ENCODE results near the gene TMEM140. TPM values are rescaled to one million over a fixed set of nuclear protein-coding genes. Genes with fewer than 3 reads are reported as not detected.
"Not testable (repeated sequence)": the region's sequence is repeated elsewhere in the genome, so short reads cannot be mapped to it uniquely, and the experiment has no call there.

The TMEM140 gene
- total RNA-seq, 2 donors from 2014 or later, result 11.7 to 16.6 TPM

- H3K9me3 Mint-ChIP-seq; H3K4me3 Mint-ChIP-seq; H3K27ac Mint-ChIP-seq; ATAC-seq (replicated peaks); H3K4me1 Mint-ChIP-seq; H3K27me3 Mint-ChIP-seq: not testable (repeated sequence)
- H3K36me3 Mint-ChIP-seq (ENCODE audit: low read depth), result peaks cover 11% of the 10 kb centered on the region
These were observed 26.0 kb downstream of the TMEM140 start for GRCh38 chr7:135173916-135174315.

GRCh38 chr7:135174941-135175340 lies 27.1 kb downstream of the TMEM140 start:
- H3K4me1 Mint-ChIP-seq, result peaks cover 4% of the 10 kb centered on the region
- H3K4me3 Mint-ChIP-seq, result no peak overlapping the region
- no peak for ATAC-seq (replicated peaks)
- no peaks in the 10 kb centered on the region for H3K27me3 Mint-ChIP-seq
- H3K27ac Mint-ChIP-seq, result no peak overlapping the region
- H3K36me3 Mint-ChIP-seq (ENCODE audit: low read depth), result peaks cover under 1% of the 10 kb centered on the region
- H3K9me3 Mint-ChIP-seq, result no peaks in the 10 kb centered on the region

GRCh38 chr7:135175931-135176330 lies 28.1 kb downstream of the TMEM140 start:
- peaks cover 4% of the 10 kb centered on the region for H3K9me3 Mint-ChIP-seq
- peaks cover 4% of the 10 kb centered on the region for H3K4me1 Mint-ChIP-seq
- no peak for ATAC-seq (replicated peaks)
- no peak overlapping the region for H3K27ac Mint-ChIP-seq
- H3K36me3 Mint-ChIP-seq (ENCODE audit: low read depth), result no peaks in the 10 kb centered on the region
- H3K4me3 Mint-ChIP-seq, result no peak overlapping the region
- no peaks in the 10 kb centered on the region for H3K27me3 Mint-ChIP-seq

- peaks cover under 1% of the 10 kb centered on the region for H3K4me1 Mint-ChIP-seq
- peaks cover 4% of the 10 kb centered on the region for H3K9me3 Mint-ChIP-seq
- no peak overlapping the region for H3K4me3 Mint-ChIP-seq
- ATAC-seq (replicated peaks), result no peak
- H3K36me3 Mint-ChIP-seq (ENCODE audit: low read depth), result no peaks in the 10 kb centered on the region
- H3K27me3 Mint-ChIP-seq, result no peaks in the 10 kb centered on the region
- H3K27ac Mint-ChIP-seq, result no peak overlapping the region
These were observed 29.3 kb downstream of the TMEM140 start for GRCh38 chr7:135177028-135177696.

GRCh38 chr7:135178364-135178763 lies 30.5 kb downstream of the TMEM140 start:
- Mint-ChIP-seq H3K27ac (no peak overlapping the region), H3K4me1 (no peaks in the 10 kb centered on the region), H3K36me3 (ENCODE audit: low read depth) (peaks cover 9% of the 10 kb centered on the region), H3K9me3 (peaks cover 9% of the 10 kb centered on the region), H3K27me3 (no peaks in the 10 kb centered on the region), H3K4me3 (no peak overlapping the region)
- ATAC-seq (replicated peaks), result no peak

GRCh38 chr7:135179321-135179925 lies 31.6 kb downstream of the TMEM140 start:
- no peak overlapping the region for H3K4me3 Mint-ChIP-seq
- peaks cover 20% of the 10 kb centered on the region for H3K36me3 Mint-ChIP-seq (ENCODE audit: low read depth)
- ATAC-seq (replicated peaks), result no peak
- no peaks in the 10 kb centered on the region for H3K4me1 Mint-ChIP-seq
- H3K27me3 Mint-ChIP-seq, result no peaks in the 10 kb centered on the region
- H3K27ac Mint-ChIP-seq, result no peak overlapping the region
- peaks cover 12% of the 10 kb centered on the region for H3K9me3 Mint-ChIP-seq

GRCh38 chr7:135180122-135180521 lies 32.2 kb downstream of the TMEM140 start:
- H3K4me3 Mint-ChIP-seq, result no peak overlapping the region
- H3K9me3 Mint-ChIP-seq, result peaks cover 12% of the 10 kb centered on the region
- no peaks in the 10 kb centered on the region for H3K4me1 Mint-ChIP-seq
- H3K27me3 Mint-ChIP-seq, result no peaks in the 10 kb centered on the region
- no peak overlapping the region for H3K27ac Mint-ChIP-seq
- peaks cover 27% of the 10 kb centered on the region for H3K36me3 Mint-ChIP-seq (ENCODE audit: low read depth)
- ATAC-seq (replicated peaks), result peak; percentile 86

GRCh38 chr7:135181261-135181928 lies 33.5 kb downstream of the TMEM140 start:
- Mint-ChIP-seq H3K27ac (no peak overlapping the region), H3K36me3 (ENCODE audit: low read depth) (peaks cover 39% of the 10 kb centered on the region), H3K4me3 (no peak overlapping the region), H3K9me3 (peaks cover 12% of the 10 kb centered on the region), H3K4me1 (no peaks in the 10 kb centered on the region), H3K27me3 (no peaks in the 10 kb centered on the region)
- no peak for ATAC-seq (replicated peaks)

- no peak for ATAC-seq (replicated peaks)
- H3K4me1 Mint-ChIP-seq, result no peaks in the 10 kb centered on the region
- no peak overlapping the region for H3K4me3 Mint-ChIP-seq
- H3K9me3 Mint-ChIP-seq, result peaks cover 12% of the 10 kb centered on the region
- H3K27me3 Mint-ChIP-seq, result no peaks in the 10 kb centered on the region
- H3K27ac Mint-ChIP-seq, result no peak overlapping the region
- peaks cover 47% of the 10 kb centered on the region for H3K36me3 Mint-ChIP-seq (ENCODE audit: low read depth)
These were observed 34.2 kb downstream of the TMEM140 start for GRCh38 chr7:135181929-135182678.

GRCh38 chr7:135183478-135183877 lies 35.6 kb downstream of the TMEM140 start:
- Mint-ChIP-seq H3K4me3 (no peak overlapping the region), H3K27ac (no peak overlapping the region), H3K27me3 (no peaks in the 10 kb centered on the region), H3K9me3 (peaks cover 12% of the 10 kb centered on the region), H3K4me1 (no peaks in the 10 kb centered on the region), H3K36me3 (ENCODE audit: low read depth) (peaks cover 59% of the 10 kb centered on the region)
- no peak for ATAC-seq (replicated peaks)

- no peak overlapping the region for H3K27ac Mint-ChIP-seq
- ATAC-seq (replicated peaks), result no peak
- H3K4me1 Mint-ChIP-seq, result no peaks in the 10 kb centered on the region
- H3K4me3 Mint-ChIP-seq, result no peak overlapping the region
- H3K36me3 Mint-ChIP-seq (ENCODE audit: low read depth), result peaks cover 68% of the 10 kb centered on the region
- H3K9me3 Mint-ChIP-seq, result peaks cover 12% of the 10 kb centered on the region
- no peaks in the 10 kb centered on the region for H3K27me3 Mint-ChIP-seq
These were observed 36.5 kb downstream of the TMEM140 start for GRCh38 chr7:135184254-135184841.

- Mint-ChIP-seq H3K4me3 (no peak overlapping the region), H3K27ac (no peak overlapping the region), H3K36me3 (ENCODE audit: low read depth) (peaks cover 81% of the 10 kb centered on the region), H3K4me1 (no peaks in the 10 kb centered on the region), H3K27me3 (no peaks in the 10 kb centered on the region), H3K9me3 (peaks cover 8% of the 10 kb centered on the region)
- no peak for ATAC-seq (replicated peaks)
These were observed 37.8 kb downstream of the TMEM140 start for GRCh38 chr7:135185471-135186260.

- Mint-ChIP-seq H3K9me3 (peaks cover 8% of the 10 kb centered on the region), H3K36me3 (ENCODE audit: low read depth) (peaks cover 87% of the 10 kb centered on the region), H3K27me3 (no peaks in the 10 kb centered on the region), H3K4me3 (no peak overlapping the region), H3K4me1 (no peaks in the 10 kb centered on the region), H3K27ac (no peak overlapping the region)
- no peak for ATAC-seq (replicated peaks)
These were observed 38.3 kb downstream of the TMEM140 start for GRCh38 chr7:135186261-135186540.

GRCh38 chr7:135186841-135187253 lies 39.0 kb downstream of the TMEM140 start:
- H3K4me3 Mint-ChIP-seq, result no peak overlapping the region
- ATAC-seq (replicated peaks), result no peak
- H3K27me3 Mint-ChIP-seq, result no peaks in the 10 kb centered on the region
- peaks cover 8% of the 10 kb centered on the region for H3K9me3 Mint-ChIP-seq
- no peak overlapping the region for H3K27ac Mint-ChIP-seq
- peaks cover 93% of the 10 kb centered on the region for H3K36me3 Mint-ChIP-seq (ENCODE audit: low read depth)
- no peaks in the 10 kb centered on the region for H3K4me1 Mint-ChIP-seq

All from activated T-helper 17 cell treated with anti-CD3 and anti-CD28 coated beads, Interleukin-2, amount 50 U/mL, for 72 hours (primary cell).